OCI-LY7 (cell line): ENCODE results near the gene ZBP1. TPM values are rescaled to one million over a fixed set of nuclear protein-coding genes. Genes with fewer than 3 reads are reported as not detected.

Source experiments
- BruUV-seq: library from RNA; stranded (reverse); fragments of 400-500 nt; replicated peaks from 2 replicates; lab custom pipeline; 2021; lab: Mats Ljungman, UMichigan
- CTCF ChIA-PET: fragments of 300-600 bp; sonication (Branson Sonifier 250); formaldehyde crosslinking; loops from one replicate; lab custom pipeline; 2022; ENCODE audit warnings: antibody characterized with exemption; ENCODE audit not compliant: unreplicated experiment; lab: Charles Lee
- POLR2A ChIA-PET: fragments of 300-600 bp; sonication (Branson Sonifier 250); formaldehyde crosslinking; loops from one replicate; lab custom pipeline; 2022; ENCODE audit warnings: antibody characterized with exemption; lab: Charles Lee
- DNase-seq: peaks from one replicate; pipeline ENCODE4 v3.0.0-alpha.2; 2015; ENCODE audit warnings: low spot score
- H2AFZ ChIP-seq: fragments of 200-600 bp; sonication (generic), shearing (Covaris generic); 2 replicates; pipeline ENCODE4 v1.6.1; 2014; ENCODE audit warnings: mild to moderate bottlenecking, antibody characterized with exemption, low read length, moderate library complexity
- H3K27ac ChIP-seq: fragments of 200-600 bp; sonication (generic); 2 replicates; pipeline ENCODE4 v1.5.1; 2014; ENCODE audit warnings: mixed run types, low read depth, mild to moderate bottlenecking, moderate library complexity, low read length, inconsistent platforms; ENCODE audit not compliant: poor library complexity, severe bottlenecking
- H3K36me3 ChIP-seq: fragments of 200-600 bp; sonication (generic); 2 replicates; pipeline ENCODE4 v1.6.1; 2014; ENCODE audit warnings: mild to moderate bottlenecking, antibody characterized with exemption, low read length, moderate library complexity, mixed read lengths; ENCODE audit not compliant: insufficient read depth
- H3K4me1 ChIP-seq: fragments of 200-600 bp; sonication (generic); 2 replicates; pipeline ENCODE4 v1.5.1; 2014; ENCODE audit warnings: mild to moderate bottlenecking, low read length; ENCODE audit not compliant: insufficient read depth, poor library complexity, severe bottlenecking
- H3K4me2 ChIP-seq: fragments of 200-600 bp; sonication (generic); 2 replicates; pipeline ENCODE4 v1.6.1; 2014; ENCODE audit warnings: mild to moderate bottlenecking, low read length
- H3K4me3 ChIP-seq: fragments of 200-600 bp; sonication (generic); 2 replicates; pipeline ENCODE4 v1.5.1; 2014; ENCODE audit warnings: mild to moderate bottlenecking, low read depth, low read length; ENCODE audit not compliant: poor library complexity, severe bottlenecking
- H3K79me2 ChIP-seq: fragments of 200-600 bp; sonication (generic); 2 replicates; pipeline ENCODE4 v1.6.1; 2016; ENCODE audit warnings: low read depth, mild to moderate bottlenecking, low read length, moderate library complexity, mixed read lengths; ENCODE audit not compliant: insufficient read depth
- H3K9me2 ChIP-seq: fragments of 200-600 bp; sonication (generic); 2 replicates; pipeline ENCODE4 v1.6.1; 2016; ENCODE audit warnings: mild to moderate bottlenecking, low read length, mixed read lengths; ENCODE audit not compliant: insufficient read depth
- H3K9me3 ChIP-seq: fragments of 200-600 bp; sonication (generic); 2 replicates; pipeline ENCODE4 v1.6.1; 2014; ENCODE audit warnings: mild to moderate bottlenecking, mixed run types, low read length, mixed read lengths
- H4K20me1 ChIP-seq: fragments of 200-600 bp; sonication (generic); 2 replicates; pipeline ENCODE4 v1.6.1; 2014; ENCODE audit warnings: mild to moderate bottlenecking, antibody characterized with exemption, low read length, moderate library complexity, mixed read lengths; ENCODE audit not compliant: insufficient read depth
- EZH2phosphoT487 ChIP-seq: fragments of 200-600 bp; sonication (generic); IDR thresholded peaks from 2 replicates; pipeline ENCODE4 v1.6.1; 2018; ENCODE audit warnings: low read depth, borderline replicate concordance, mild to moderate bottlenecking, mixed run types, antibody characterized with exemption, low read length, moderate library complexity, mixed read lengths
- intact Hi-C: fragments of 100-400 bp; cut with micrococcal nuclease; formaldehyde crosslinking; loops from one replicate; pipeline ENCODE4 v1.10.0; 2022; ENCODE audit not compliant: unreplicated experiment
- total RNA-seq, 2 experiments: library from RNA; depleted of rRNA in 1 of 2; stranded (reverse); fragments of >200 nt in 1 of 2; shearing (Covaris generic) in 1 of 2; gene quantifications; 2 replicates each; pipeline ENCODE4 v1.2.3, GENCODE V29; 2014 to 2022
- TF ChIP-seq, protein P1 (sequence below): fragments of 200-600 bp; sonication (generic); conservative IDR thresholded peaks from 2 replicates; pipeline ENCODE4 v1.5.1; 2014; ENCODE audit warnings: mild to moderate bottlenecking, antibody characterized with exemption, low read length, moderate library complexity, mixed read lengths

ZBP1 gene
- total RNA-seq, 2 experiments from 2014 or later = 1.5 to 3.7 TPM

DNA sequence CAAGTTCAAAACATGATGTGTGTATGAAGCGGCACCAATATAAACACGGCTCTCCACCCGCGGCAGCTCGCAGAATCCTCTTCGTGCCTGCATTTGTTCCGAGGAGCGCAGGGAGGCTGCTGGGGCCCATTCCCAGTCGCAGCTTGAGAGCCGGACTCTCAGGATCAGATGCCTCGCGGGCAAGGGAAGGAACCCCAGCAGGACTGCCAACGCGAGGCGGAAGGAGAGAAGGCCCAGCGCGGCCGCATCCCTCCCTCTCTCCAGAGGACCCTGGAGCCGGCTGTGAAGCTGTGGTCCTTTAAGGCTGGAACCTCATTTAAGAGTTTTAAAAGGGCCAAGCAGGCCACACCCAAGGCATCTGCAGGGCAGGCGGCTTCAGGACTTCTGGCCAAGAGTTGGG is 44.2 kb upstream of the ZBP1 start:
- H3K9me2 ChIP-seq = no peaks in the 10 kb centered on the region
- no peak overlapping the region for H3K4me2 ChIP-seq
- no peak for DNase-seq
- no peak overlapping the region for H2AFZ ChIP-seq
- H3K36me3 ChIP-seq = no peaks in the 10 kb centered on the region
- intact Hi-C loops = no loop called here
- no peak overlapping the region for H3K27ac ChIP-seq
- no peaks in the 10 kb centered on the region for H3K4me1 ChIP-seq
- no peaks in the 10 kb centered on the region for H3K9me3 ChIP-seq
- TF ChIP-seq, protein P1, sequence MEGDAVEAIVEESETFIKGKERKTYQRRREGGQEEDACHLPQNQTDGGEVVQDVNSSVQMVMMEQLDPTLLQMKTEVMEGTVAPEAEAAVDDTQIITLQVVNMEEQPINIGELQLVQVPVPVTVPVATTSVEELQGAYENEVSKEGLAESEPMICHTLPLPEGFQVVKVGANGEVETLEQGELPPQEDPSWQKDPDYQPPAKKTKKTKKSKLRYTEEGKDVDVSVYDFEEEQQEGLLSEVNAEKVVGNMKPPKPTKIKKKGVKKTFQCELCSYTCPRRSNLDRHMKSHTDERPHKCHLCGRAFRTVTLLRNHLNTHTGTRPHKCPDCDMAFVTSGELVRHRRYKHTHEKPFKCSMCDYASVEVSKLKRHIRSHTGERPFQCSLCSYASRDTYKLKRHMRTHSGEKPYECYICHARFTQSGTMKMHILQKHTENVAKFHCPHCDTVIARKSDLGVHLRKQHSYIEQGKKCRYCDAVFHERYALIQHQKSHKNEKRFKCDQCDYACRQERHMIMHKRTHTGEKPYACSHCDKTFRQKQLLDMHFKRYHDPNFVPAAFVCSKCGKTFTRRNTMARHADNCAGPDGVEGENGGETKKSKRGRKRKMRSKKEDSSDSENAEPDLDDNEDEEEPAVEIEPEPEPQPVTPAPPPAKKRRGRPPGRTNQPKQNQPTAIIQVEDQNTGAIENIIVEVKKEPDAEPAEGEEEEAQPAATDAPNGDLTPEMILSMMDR = no peak
- no peak for TF ChIP-seq EZH2phosphoT487
- POLR2A ChIA-PET = no interaction called here
- H4K20me1 ChIP-seq = no peaks in the 10 kb centered on the region
- no peak overlapping the region for H3K4me3 ChIP-seq
- CTCF ChIA-PET = no interaction called here
- no TSS peak for BruUV-seq
- H3K79me2 ChIP-seq = no peaks in the 10 kb centered on the region

DNA sequence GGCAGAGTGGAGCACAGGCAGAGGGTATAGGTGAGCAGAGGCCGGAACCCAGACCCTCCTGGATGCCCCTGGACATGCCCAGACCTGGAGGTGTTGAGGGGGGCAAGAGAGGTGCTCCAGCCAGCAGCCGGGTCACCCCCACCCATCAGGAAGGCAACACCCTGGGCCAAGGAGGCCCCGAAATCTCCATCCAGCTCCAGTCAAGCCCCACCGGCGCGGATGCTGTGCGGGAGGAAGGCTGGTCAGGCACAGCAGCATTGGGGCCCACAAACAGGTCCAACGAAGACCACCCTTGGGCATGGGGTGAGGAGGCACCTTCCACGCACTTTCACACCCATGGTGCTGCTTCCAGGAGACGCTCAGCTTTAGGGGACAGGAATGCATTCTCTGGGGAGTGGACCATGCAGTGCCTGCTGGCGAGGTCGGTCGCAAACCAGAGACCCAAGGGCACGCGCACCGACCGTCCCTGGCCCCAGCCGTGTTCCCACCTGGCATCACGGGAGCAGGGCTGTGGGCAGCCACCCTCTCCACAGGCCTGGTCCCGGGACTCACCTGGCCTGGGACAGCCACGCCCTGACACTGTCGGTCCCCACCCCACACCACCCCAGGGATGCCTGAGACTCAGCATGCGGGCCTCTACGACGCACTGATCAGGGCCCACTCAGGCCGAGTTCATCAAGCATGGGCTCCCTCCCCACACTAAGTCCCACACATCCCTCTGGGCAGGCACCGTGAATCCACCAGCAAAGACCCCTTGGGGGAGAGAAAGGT is 43.6 kb upstream of the ZBP1 start:
- Histone ChIP-seq H2AFZ (no peak overlapping the region), H3K9me3 (no peaks in the 10 kb centered on the region), H3K4me1 (no peaks in the 10 kb centered on the region), H3K4me2 (no peak overlapping the region), H3K79me2 (no peaks in the 10 kb centered on the region), H3K4me3 (no peak overlapping the region), H3K9me2 (no peaks in the 10 kb centered on the region), H4K20me1 (no peaks in the 10 kb centered on the region), H3K36me3 (no peaks in the 10 kb centered on the region), H3K27ac (no peak overlapping the region)
- ChIA-PET CTCF (no interaction called here), POLR2A (no interaction called here)
- TF ChIP-seq, protein P1 = no peak
- no peak for TF ChIP-seq EZH2phosphoT487
- intact Hi-C loops = no loop called here
- DNase-seq = no peak
- BruUV-seq = no TSS peak

GRCh38 chr20:57663241-57663640 is 43.0 kb upstream of the ZBP1 start:
- no peak for DNase-seq
- no peaks in the 10 kb centered on the region for H3K36me3 ChIP-seq
- POLR2A ChIA-PET = no interaction called here
- no TSS peak for BruUV-seq
- no peak overlapping the region for H2AFZ ChIP-seq
- no peak overlapping the region for H3K27ac ChIP-seq
- H4K20me1 ChIP-seq = no peaks in the 10 kb centered on the region
- no peaks in the 10 kb centered on the region for H3K79me2 ChIP-seq
- H3K4me1 ChIP-seq = peaks cover under 1% of the 10 kb centered on the region
- H3K9me3 ChIP-seq = no peaks in the 10 kb centered on the region
- CTCF ChIA-PET = no interaction called here
- H3K4me3 ChIP-seq = no peak overlapping the region
- H3K4me2 ChIP-seq = no peak overlapping the region
- H3K9me2 ChIP-seq = no peaks in the 10 kb centered on the region
- intact Hi-C loops = no loop called here
- TF ChIP-seq EZH2phosphoT487 = no peak
- TF ChIP-seq, protein P1 = no peak
